Hepatocyte (in vitro differentiated cells): Measurements from ENCODE around the gene HERC3. TPM values are rescaled to one million over a fixed set of nuclear protein-coding genes. Genes with fewer than 3 reads are reported as not detected.

Source experiments
- DNase-seq: peaks from one replicate; pipeline ENCODE4 v3.0.0-alpha.2; 2016; ENCODE audit warnings: low spot score
- H2AFZ ChIP-seq: fragments of 200-600 bp; sonication (generic); 2 replicates; pipeline ENCODE4 v1.6.0; 2016; ENCODE audit warnings: antibody characterized with exemption, mild to moderate bottlenecking
- H3K27ac ChIP-seq: fragments of 200-600 bp; sonication (generic); 2 replicates; pipeline ENCODE4 v1.5.1; 2016; ENCODE audit warnings: mild to moderate bottlenecking
- H3K27me3 ChIP-seq: fragments of 200-600 bp; sonication (generic); 2 replicates; pipeline ENCODE4 v1.6.1; 2016
- H3K36me3 ChIP-seq: fragments of 200-600 bp; sonication (generic); replicated peaks from 2 replicates; pipeline ENCODE4 v1.5.1; 2016; ENCODE audit warnings: low read depth; ENCODE audit not compliant: insufficient read depth
- H3K4me1 ChIP-seq: fragments of 200-600 bp; sonication (generic); 2 replicates; pipeline ENCODE4 v1.5.1; 2016; ENCODE audit warnings: mild to moderate bottlenecking, moderate library complexity; ENCODE audit not compliant: insufficient read depth
- H3K4me2 ChIP-seq: fragments of 200-600 bp; sonication (generic); 2 replicates; pipeline ENCODE4 v1.6.0; 2016
- H3K4me3 ChIP-seq: fragments of 200-600 bp; sonication (generic); 2 replicates; pipeline ENCODE4 v1.5.1; 2016; ENCODE audit warnings: mild to moderate bottlenecking
- H3K79me2 ChIP-seq: fragments of 200-600 bp; sonication (generic); 2 replicates; pipeline ENCODE4 v1.6.0; 2017; ENCODE audit warnings: mild to moderate bottlenecking
- H3K9me2 ChIP-seq: fragments of 200-600 bp; sonication (generic); replicated peaks from 2 replicates; pipeline ENCODE4 v1.6.0; 2017; ENCODE audit warnings: mild to moderate bottlenecking; ENCODE audit not compliant: insufficient read depth
- H3K9me3 ChIP-seq: fragments of 200-600 bp; sonication (generic); 2 replicates; pipeline ENCODE4 v1.5.1; 2016; ENCODE audit warnings: low read depth, mild to moderate bottlenecking
- H4K20me1 ChIP-seq: fragments of 200-600 bp; sonication (generic); 2 replicates; pipeline ENCODE4 v1.6.0; 2016; ENCODE audit warnings: mild to moderate bottlenecking; ENCODE audit not compliant: insufficient read depth, poor library complexity, severe bottlenecking
- EZH2 ChIP-seq: fragments of 200-600 bp; sonication (generic); IDR thresholded peaks from 2 replicates; pipeline ENCODE4 v1.6.1; 2016; ENCODE audit warnings: antibody characterized with exemption, mild to moderate bottlenecking, borderline replicate concordance
- EZH2phosphoT487 ChIP-seq: fragments of 200-600 bp; sonication (generic); IDR thresholded peaks from one replicate; pipeline ENCODE4 v1.6.1; 2018; ENCODE audit warnings: antibody characterized with exemption, mild to moderate bottlenecking, low read depth, moderate library complexity; ENCODE audit not compliant: unreplicated experiment, severe bottlenecking
- WGBS: methylation state at CpG from one replicate; pipeline ENCODE4 v1.1.6; 2016; ENCODE audit warnings: low lambda C conversion rate; ENCODE audit errors: missing lambda C conversion rate; 5-methylcytosine and 5-hydroxymethylcytosine counted together
- polyA plus RNA-seq: library from polyadenylated mRNA; unstranded; fragments of >200 nt; fragmentation: Nextera tagmentation; extraction: Ambion mirVana; gene quantifications from 2 replicates; pipeline ENCODE4 v1.2.1, GENCODE V29; 2016
- total RNA-seq: library from RNA; depleted of rRNA; stranded (reverse); fragments of >200 nt; gene quantifications from 2 replicates; pipeline ENCODE4 v1.2.3, GENCODE V29; 2014
- TF ChIP-seq, protein P1 (sequence below): fragments of 200-600 bp; sonication (generic); IDR thresholded peaks from 2 replicates; pipeline ENCODE4 v1.5.1; 2016; ENCODE audit warnings: antibody characterized with exemption, mild to moderate bottlenecking; ENCODE audit not compliant: poor library complexity

Gene HERC3
- total and polyA plus RNA-seq, 2 experiments from 2014 or later = 8.6 to 13.2 TPM

DNA sequence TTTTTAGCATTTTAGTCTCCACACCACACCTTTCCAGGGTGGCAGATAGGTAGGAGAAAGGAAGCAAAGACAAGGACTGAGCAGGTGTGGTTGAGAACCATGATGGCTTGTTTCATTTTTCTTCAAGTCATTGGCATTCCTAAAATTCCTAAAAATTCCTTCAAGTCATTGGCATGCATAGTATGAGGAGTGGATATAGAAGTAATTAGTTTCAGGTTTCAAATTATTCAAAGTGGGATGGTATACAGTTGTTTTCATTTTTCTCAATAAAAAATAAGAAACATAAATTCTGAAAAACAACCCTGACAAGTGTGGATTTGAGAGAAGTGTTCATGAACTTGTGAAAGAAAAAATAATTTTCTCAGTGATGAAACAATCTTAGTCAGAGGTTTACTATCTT is 22.3 kb upstream of the HERC3 start:
- Histone ChIP-seq H3K79me2 (no peaks in the 10 kb centered on the region), H4K20me1 (no peaks in the 10 kb centered on the region), H3K36me3 (no peaks in the 10 kb centered on the region), H3K27ac (no peak overlapping the region), H3K4me2 (no peak overlapping the region), H2AFZ (no peak overlapping the region), H3K4me3 (no peak overlapping the region), H3K9me3 (no peaks in the 10 kb centered on the region), H3K9me2 (no peaks in the 10 kb centered on the region), H3K27me3 (no peaks in the 10 kb centered on the region), H3K4me1 (no peaks in the 10 kb centered on the region)
- no peak for TF ChIP-seq EZH2phosphoT487
- TF ChIP-seq, protein P1, sequence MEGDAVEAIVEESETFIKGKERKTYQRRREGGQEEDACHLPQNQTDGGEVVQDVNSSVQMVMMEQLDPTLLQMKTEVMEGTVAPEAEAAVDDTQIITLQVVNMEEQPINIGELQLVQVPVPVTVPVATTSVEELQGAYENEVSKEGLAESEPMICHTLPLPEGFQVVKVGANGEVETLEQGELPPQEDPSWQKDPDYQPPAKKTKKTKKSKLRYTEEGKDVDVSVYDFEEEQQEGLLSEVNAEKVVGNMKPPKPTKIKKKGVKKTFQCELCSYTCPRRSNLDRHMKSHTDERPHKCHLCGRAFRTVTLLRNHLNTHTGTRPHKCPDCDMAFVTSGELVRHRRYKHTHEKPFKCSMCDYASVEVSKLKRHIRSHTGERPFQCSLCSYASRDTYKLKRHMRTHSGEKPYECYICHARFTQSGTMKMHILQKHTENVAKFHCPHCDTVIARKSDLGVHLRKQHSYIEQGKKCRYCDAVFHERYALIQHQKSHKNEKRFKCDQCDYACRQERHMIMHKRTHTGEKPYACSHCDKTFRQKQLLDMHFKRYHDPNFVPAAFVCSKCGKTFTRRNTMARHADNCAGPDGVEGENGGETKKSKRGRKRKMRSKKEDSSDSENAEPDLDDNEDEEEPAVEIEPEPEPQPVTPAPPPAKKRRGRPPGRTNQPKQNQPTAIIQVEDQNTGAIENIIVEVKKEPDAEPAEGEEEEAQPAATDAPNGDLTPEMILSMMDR = no peak
- TF ChIP-seq EZH2 = no peak
- no peak for DNase-seq

DNA sequence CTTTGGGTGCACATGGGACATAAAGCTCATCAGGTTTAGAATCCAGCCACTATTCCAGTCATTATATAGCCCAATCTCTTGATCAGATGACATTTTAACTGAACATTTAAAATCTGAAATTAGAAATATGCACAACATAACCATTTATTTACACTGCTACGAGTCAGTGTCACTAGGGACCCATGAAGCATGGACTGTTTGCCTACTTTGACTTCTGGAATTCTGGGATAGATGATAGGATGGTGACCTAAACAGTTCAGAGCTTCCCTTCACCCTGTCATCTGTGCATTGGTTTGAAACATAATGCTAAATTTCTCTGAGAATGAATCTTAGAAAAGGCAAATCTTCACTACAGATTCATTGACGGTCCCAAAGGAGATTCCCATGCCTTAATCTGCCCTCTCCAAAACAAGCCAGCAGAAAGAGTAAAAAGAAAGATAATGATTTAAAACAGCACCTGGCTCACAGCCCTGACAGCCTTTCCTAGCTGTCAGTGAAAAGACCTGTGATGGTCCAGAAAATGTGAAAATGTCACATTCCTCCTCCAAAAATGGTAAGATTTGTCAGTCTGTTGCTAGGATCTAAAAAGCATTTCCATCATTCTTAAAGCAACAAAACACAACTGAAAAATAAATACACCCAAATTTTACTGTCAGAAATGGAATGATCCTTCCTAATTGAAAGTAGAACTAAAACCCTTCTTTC is 18.9 kb upstream of the HERC3 start:
- no peaks in the 10 kb centered on the region for H3K36me3 ChIP-seq
- no peaks in the 10 kb centered on the region for H4K20me1 ChIP-seq
- H3K9me3 ChIP-seq = no peaks in the 10 kb centered on the region
- no peak overlapping the region for H3K27ac ChIP-seq
- no peaks in the 10 kb centered on the region for H3K4me1 ChIP-seq
- no peaks in the 10 kb centered on the region for H3K9me2 ChIP-seq
- no peak overlapping the region for H3K4me3 ChIP-seq
- WGBS = 59% methylated on average over 2 of the region's 2 CpGs
- no peak for DNase-seq
- no peak overlapping the region for H2AFZ ChIP-seq
- H3K27me3 ChIP-seq = no peaks in the 10 kb centered on the region
- no peak overlapping the region for H3K4me2 ChIP-seq
- no peaks in the 10 kb centered on the region for H3K79me2 ChIP-seq
- no peak for TF ChIP-seq EZH2

DNA sequence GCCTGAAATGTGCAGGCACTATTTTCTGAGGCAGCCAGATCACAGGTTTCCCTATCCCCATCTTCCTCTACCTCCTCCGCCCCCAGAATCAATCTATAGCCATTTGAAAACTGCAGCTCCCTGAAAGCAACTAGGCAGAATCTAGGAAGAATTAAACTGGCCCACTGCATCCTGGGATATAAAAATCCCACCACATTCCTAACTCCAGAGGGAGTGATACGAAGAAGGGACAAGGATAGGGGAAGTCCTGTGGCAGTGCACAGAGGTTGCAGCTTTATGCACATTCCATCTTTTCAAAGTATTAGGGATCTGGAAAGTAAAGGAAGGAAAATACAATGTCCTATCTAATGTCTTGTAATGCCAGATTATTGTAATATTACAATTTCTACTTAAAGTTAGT is 18.3 kb upstream of the HERC3 start:
- Histone ChIP-seq H3K27me3 (no peaks in the 10 kb centered on the region), H3K4me1 (no peaks in the 10 kb centered on the region), H3K27ac (no peak overlapping the region), H3K9me2 (no peaks in the 10 kb centered on the region), H3K4me3 (no peak overlapping the region), H3K79me2 (no peaks in the 10 kb centered on the region), H3K36me3 (no peaks in the 10 kb centered on the region), H3K4me2 (no peak overlapping the region), H2AFZ (no peak overlapping the region), H3K9me3 (no peaks in the 10 kb centered on the region), H4K20me1 (no peaks in the 10 kb centered on the region)
- WGBS = 63% methylated on average over 2 of the region's 2 CpGs
- no peak for DNase-seq
- TF ChIP-seq, protein P1 = peak; percentile 24
- TF ChIP-seq EZH2 = no peak
- no peak for TF ChIP-seq EZH2phosphoT487

DNA sequence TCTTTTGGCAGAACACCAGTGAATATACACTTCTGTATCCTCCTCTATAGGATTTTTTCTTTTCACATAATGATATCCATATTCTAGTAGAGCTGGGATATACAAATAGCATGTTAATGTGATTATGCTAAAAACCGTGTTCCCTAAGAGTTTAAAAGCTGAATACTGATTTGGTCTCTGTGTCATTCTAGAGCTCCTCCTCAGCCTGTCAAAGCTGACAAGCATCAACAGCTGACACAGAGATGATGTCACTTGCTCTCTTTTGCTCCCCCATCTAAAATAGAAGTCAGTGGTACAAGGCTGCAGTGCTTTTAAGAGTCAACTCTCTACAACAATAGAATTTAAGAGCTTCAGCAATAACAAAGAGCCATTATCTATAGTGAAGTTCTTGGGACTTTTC is 17.1 kb upstream of the HERC3 start:
- WGBS = 83% methylated on average over 1 of the region's 1 CpG
- Histone ChIP-seq H3K79me2 (no peaks in the 10 kb centered on the region), H3K4me3 (no peak overlapping the region), H3K4me1 (no peaks in the 10 kb centered on the region), H3K36me3 (no peaks in the 10 kb centered on the region), H3K27me3 (no peaks in the 10 kb centered on the region), H3K9me2 (no peaks in the 10 kb centered on the region), H4K20me1 (no peaks in the 10 kb centered on the region), H3K4me2 (no peak overlapping the region), H2AFZ (no peak overlapping the region), H3K27ac (no peak overlapping the region), H3K9me3 (no peaks in the 10 kb centered on the region)
- TF ChIP-seq, protein P1 = no peak
- TF ChIP-seq EZH2phosphoT487 (no peak), EZH2 (no peak)
- no peak for DNase-seq
